NCI-H2227 (cell line): Measurements from ENCODE around the gene NGEF.
A peak's percentile ranks its signal among the peaks of the same experiment; 100 is the strongest.

ENCODE experiments used
- DNase-seq: peaks from one replicate; lab custom pipeline; 2025; ENCODE audit not compliant: unreplicated experiment; lab: John Stamatoyannopoulos, UW

NGEF gene

DNA sequence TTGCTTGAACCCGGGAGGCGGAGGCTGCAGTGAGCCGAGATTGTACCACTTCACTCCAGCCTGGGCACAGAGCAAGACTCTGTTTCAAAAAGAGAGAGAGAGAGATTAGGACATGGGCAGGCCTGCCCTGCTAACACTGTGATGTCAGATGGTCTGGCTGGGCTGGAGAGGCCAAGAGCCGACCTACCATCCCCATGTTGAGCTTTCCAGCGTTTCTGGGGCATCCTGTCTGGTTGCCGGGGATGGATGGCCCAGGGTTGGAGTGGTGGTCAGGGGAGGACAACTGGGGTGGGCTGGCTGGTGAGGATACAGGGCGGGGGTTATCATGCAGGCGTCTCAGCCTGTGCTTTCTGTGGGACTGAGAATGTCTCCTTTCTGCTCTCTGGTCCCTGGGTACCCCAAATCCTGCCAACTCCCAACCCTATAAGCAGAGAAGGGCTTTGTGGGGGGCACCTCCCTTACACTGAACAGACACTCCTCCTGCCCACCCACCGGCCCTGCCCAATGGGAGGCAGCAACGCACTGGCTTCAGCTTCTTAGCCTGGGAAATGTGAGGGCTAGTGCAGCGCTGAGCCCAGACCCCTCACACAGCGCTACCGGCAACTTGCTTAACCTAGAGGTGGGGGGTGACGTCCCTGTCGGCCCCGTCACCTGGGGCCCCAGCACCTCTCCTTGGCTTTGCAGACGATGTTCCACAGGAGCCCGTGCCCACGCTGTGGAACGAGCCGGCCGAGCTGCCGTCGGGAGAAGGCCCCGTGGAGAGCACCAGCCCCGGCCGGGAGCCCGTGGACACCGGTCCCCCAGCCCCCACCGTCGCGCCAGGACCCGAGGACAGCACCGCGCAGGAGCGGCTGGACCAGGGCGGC lies 137.6 kb downstream of the NGEF start:
- DNase-seq = peak; percentile 33

- no peak for DNase-seq
Observed at GRCh38 chr2:232874677-232875223, 138.3 kb downstream of the NGEF start.

DNA sequence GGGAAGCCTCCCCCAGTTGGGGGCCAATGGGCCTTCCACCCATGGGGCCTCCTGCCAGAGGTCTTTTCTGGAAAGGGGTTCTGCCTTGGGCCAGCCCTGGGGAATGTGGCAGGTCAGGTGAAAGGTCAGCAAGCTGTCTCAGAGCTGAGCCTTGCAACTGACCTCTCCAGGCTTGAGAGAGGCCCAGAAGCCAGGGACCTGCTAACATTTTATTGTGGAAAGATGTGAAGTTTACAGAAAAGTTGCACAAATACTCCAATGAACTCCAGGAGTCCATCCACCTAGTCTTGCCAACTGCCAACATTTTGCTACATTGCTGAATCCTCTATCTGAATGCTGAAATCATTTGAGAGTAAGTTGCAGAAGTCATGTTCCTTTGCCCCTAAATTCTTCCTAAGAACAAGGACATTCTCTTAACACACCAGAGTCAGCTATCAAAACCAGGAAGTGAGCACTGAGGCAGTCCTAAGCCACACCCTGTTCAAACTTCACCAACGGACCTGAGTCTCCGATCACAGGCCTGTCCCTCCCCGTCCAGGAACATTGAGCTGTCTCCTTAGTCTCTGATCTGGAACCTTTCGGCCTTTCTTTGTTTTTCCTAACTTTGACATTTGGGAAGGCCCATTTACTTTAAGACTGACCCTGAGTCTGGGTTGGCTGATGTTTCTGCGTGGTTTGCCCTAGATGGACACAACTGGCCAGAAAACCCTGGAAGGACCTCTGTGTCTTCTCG lies 139.0 kb downstream of the NGEF start:
- no peak for DNase-seq

DNA sequence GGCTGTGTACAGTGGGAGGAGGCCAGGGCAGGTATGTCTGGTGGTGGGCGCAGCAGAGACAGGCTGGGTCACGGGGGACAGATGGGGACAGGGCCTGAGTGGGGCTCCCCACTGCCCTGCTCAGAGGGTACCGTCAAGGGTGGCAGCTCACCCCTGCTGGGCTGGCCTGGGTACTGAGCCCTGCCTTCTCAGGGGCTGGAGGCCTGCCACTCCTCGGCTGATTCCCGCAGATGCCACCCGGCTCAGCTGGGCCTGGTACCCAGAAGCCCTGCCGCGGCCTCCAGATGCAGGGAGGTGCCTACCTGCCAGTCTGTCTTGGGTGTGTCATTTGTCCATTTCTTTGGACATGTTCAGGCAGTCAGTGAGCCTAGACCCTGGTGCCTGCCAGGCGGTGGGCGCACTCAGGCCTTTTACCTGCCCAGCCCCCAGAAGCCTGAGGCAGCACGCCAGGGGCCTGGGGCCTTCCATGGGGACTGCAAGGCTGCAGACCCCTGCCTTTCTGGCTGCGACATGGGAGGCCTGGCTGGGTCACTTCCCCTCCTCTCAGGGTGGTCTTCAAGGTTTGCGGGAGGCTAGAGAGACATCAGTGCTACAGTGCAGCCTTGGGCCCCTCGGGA lies 139.7 kb downstream of the NGEF start:
- DNase-seq = no peak

DNA sequence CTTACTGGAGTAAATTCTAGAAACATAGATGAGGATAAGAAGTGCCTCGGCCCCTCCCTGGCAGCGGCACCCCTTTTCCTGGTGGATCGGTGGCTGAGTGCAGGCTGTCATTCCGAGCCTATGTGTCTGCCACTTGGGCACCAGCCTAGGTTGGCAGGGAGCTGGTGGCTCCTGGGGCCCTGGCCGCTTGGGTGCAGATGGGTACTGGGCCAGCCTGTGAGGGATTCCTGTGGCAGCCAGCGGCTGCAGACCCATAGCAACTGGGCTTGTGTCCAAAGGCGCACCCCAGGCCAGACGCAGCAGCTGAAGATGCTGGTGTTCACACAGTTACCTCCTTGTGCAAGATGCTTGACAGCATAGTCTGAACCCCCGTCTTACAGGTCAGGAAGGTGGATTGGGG lies 140.2 kb downstream of the NGEF start:
- no peak for DNase-seq

DNA sequence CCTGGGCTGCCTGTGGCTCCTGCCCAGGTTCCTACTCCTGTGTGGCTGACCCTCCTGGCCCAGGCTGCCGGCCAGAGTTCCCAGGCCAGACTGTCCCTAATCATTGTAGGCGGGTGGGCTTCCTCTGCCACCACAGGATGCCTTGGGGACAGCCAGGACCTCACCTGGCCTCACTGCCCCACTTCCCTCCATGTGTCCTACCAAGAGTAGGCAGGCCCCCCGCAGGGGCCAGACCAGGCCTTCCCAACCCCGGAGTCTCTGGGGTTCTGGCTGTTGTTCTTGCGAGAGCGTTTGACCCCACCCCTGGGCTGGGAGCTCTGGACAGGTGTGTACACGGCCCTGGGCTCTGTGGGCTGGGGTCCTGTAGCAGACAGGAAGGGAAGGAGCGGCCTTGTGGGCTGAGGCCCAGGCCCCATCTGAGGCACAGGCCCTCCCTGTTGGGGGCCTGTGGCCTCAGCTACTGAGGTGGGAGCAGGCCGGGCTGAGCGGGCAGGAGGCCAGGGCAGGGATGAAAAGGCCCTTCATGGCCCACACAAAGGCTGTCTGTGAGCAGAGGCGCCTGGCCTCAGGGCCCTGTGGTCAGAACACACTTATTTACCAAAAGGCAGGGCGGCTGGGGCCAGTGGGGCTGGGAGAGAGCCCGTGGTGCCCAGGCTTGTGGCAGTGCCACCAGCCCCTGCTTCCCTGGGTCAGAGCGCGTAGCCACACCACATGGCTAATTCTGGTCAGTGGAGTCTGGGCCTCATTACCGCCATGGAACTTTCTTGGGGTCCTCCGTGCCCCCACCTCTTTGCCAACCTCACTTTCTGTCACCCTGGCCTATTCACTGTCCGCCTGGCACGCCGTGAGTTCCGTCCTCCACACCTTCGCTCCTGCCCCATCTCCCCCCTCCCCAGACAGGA lies 141.0 kb downstream of the NGEF start:
- no peak for DNase-seq

GRCh38 chr2:232871418-232871834 lies 141.6 kb downstream of the NGEF start:
- DNase-seq = no peak

GRCh38 chr2:232870766-232871371 lies 142.2 kb downstream of the NGEF start:
- DNase-seq = no peak

DNA sequence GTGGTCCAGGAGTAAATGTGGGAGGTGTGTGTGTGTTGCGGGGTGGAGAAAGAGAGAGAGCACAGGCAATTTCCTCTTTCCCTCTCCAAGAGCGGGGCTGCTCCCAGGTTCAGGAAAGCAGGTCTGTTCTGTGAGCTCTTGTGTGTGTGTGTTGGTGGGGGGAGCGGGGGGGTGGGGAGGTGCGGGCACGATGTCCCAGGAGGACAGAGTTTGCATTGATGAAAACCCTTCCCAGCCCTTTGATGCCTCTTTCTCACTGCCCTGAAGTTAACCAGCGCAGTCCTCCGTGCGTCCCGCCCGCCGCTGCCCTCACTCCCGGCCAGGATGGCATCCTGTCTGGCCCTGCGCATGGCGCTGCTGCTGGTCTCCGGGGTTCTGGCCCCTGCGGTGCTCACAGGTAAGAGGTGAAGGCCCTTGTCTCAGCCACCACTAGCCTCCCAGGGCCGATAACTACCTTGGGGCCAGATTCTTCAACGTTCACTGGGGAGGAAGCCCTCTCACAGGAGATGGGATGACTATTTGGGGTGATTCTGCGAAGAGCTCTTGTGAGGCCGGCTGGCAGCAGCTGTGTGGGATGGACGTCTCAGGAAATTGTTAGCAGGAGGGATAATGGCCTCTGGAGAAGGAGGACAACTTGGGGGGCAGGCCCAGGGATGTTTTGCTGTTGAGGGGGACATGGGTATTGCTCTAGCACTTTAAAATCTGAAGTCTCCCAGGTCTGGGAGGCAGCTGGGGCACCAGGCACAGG lies 142.9 kb downstream of the NGEF start, which contains the start of gene SNORC:
SNORC (plus strand) TSS at position 247 of the 748 bp plus-strand sequence; CDS start at position 325, 78 bp downstream.
- no peak for DNase-seq

- DNase-seq = no peak
Observed at GRCh38 chr2:232869138-232870017, 143.7 kb downstream of the NGEF start.

DNA sequence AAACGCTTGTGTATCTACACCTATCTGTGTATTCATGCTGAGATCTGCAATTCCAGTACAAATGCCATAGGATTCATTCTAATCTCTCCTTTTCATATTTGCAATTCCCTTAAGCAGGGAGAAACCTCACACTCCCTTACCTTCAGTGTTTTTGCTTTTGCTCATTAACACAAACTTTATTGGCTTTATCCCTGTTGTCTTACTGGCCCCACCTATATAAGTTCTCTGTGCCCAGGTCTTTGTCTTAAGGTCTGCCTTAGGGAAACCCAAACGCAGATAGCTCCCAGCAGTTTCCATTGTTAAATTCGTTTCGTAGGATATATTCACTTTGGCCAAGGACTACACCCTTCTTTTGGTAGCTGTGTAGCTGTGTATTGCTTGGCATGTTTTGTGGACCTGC lies 147.0 kb downstream of the NGEF start:
- no peak for DNase-seq

DNA sequence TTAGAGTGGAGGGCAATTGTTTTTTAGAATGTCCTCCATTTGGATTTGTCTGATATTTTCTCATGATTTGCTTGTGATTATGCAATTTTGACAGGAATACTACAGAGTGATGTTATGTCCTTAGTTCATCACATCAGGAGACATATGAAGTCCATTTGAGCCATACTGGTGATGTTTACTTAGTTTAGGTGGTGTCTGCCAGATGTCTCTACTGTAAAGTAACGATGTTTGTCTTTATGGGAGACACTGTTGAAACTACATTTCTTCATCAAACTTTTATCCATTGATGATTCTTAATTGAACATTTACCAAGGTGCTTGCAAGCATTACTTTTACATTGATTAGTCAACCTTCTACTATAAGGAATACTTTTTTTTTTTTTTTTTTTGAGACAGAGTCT lies 147.9 kb downstream of the NGEF start:
- DNase-seq = no peak

- no peak for DNase-seq
Observed at GRCh38 chr2:232863996-232864395, 149.1 kb downstream of the NGEF start.

GRCh38 chr2:232861353-232861752 lies 151.7 kb downstream of the NGEF start:
- DNase-seq = no peak

DNA sequence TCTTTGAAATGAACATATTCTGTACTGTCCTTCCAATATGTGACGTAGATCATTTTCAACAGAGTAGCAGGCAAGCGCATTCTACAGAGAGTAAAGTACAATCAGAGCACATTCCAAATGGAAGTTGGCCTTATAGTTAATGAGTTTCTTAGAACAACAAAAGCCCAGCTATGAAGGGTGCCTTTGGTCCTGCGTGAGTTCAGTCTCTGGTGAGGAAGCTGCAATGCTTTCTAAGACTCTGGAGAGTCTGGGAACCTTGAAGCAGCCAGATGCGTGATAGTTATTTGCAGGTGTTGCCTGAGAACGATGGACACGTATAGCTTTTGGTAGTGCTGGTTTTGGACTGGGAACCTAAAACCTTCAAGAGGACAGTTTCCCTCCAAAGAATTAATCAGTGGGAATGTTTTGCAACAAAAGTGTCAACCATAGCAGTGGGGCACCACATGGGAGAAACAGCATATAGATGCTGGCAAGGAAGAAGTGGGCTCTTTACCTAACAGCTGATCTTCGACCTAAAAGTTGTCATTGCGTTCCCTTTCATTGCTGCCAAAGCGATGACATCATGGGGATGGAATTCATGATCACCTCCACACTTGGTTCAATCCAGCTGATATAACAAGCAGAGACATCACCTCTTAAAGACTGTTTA lies 152.3 kb downstream of the NGEF start:
- DNase-seq = no peak

DNA sequence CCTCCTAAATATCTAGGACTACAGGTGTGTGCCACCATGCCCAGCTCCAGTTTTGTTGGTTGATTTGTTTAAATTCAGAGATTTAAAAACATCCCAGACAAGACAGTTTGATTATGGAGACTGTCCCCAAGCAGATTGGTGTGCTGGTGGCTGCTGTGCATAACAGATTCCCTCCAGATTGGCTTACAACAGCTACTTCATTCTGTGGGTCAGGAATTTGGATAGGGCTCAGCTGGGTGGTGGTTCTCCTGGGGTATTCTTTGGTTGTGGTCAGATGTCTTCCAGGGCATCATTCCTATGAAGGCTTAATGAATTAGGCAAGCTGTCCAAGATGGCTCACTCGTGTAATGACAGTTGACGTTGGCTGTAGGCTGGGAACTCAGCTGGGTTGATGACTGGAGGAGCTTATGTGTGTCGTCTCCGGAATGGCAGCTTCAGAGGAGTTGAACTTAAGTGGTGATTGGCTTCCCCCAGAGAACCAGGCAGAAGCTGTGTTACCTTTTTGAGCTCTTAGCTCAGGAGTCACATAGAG lies 153.6 kb downstream of the NGEF start:
- no peak for DNase-seq

DNA sequence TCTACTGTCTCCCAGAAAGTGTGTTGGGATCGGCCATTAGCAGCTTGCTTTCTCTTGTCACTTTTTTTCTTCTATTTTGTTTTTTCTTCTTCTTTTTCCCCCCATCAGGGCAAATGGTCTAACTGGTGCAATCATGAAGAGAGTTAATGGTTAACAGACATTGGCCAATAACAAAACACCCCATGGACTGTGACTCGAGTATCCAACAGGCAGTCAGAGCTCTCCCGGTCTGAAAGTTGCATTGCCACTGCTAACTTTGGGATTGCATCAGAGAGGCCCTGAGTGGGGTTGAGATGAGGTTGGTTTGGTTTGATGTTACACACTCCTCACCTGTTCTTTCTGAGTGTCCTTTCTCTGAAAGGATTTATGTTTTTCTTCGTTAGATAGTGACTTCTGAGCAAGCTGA lies 155.9 kb downstream of the NGEF start:
- DNase-seq = no peak

DNA sequence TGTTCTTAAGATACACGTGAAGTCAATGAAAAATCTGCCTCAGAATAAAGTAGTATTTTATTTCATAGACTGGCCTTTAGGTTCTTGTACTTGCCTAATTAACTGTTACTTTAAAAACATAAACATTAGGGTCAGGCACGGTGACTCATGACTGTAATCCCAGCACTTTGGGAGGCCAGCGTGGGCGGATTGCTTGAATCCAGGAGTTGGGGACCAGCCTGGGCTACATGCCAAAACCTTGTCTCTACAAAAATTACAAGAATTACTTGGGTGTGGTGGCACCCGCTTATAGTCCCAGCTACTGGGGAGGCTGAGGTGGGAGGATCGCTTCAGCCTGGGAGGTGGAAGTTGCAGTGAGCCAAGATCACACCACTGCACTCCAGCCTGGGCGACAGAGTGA lies 159.0 kb downstream of the NGEF start:
- no peak for DNase-seq
